WTC11 (cell line): ENCODE results near the gene S100A2. TPM values are rescaled to one million over a fixed set of nuclear protein-coding genes. Genes with fewer than 3 reads are reported as not detected.

ENCODE experiments used
- ATAC-seq: fragments of 200-7000 bp; cut with Tn5 transposase; 2 replicates; pipeline ENCODE4 v1.10.0; 2021; ENCODE audit warnings: mild to moderate bottlenecking, moderate library complexity
- CTCF ChIA-PET: fragments of 300-600 bp; sonication (Branson Sonifier 250); formaldehyde crosslinking; loops from one replicate; lab custom pipeline; 2021; ENCODE audit warnings: antibody characterized with exemption; lab: Charles Lee
- POLR2A ChIA-PET: fragments of 350-600 bp; sonication (Branson Sonifier 250); formaldehyde crosslinking; loops from one replicate; lab custom pipeline; 2021; ENCODE audit warnings: antibody characterized with exemption; lab: Charles Lee
- DNase-seq: peaks from one replicate; pipeline ENCODE4 v3.0.0; 2021; ENCODE audit warnings: low spot score
- H3K27ac Mint-ChIP-seq: 2 replicates; pipeline ENCODE4 v1.8.0; 2021; ENCODE audit warnings: mixed read lengths
- H3K27me3 Mint-ChIP-seq: 2 replicates; pipeline ENCODE4 v1.8.0; 2021; ENCODE audit warnings: low read depth, mild to moderate bottlenecking, moderate library complexity, mixed read lengths
- H3K36me3 Mint-ChIP-seq: 2 replicates; pipeline ENCODE4 v1.8.0; 2021; ENCODE audit warnings: mixed read lengths
- H3K4me1 Mint-ChIP-seq: 2 replicates; pipeline ENCODE4 v1.8.0; 2022; ENCODE audit warnings: mixed read lengths
- H3K4me3 Mint-ChIP-seq: 2 replicates; pipeline ENCODE4 v1.8.0; 2021; ENCODE audit warnings: mild to moderate bottlenecking, moderate library complexity, mixed read lengths
- H3K9me3 Mint-ChIP-seq: 2 replicates; pipeline ENCODE4 v1.8.0; 2021; ENCODE audit warnings: mixed read lengths
- ARID4B ChIP-seq: sonication (generic); formaldehyde crosslinking; IDR thresholded peaks from 2 replicates; pipeline ENCODE4 v1.8.0; 2023; ENCODE audit warnings: missing genetic modification reagents, mild to moderate bottlenecking, borderline replicate concordance
- ELF4 ChIP-seq: sonication (generic); formaldehyde crosslinking; IDR thresholded peaks from 2 replicates; pipeline ENCODE4 v1.8.1; 2022; ENCODE audit warnings: low read depth, mild to moderate bottlenecking, moderate library complexity, missing genetic modification reagents
- FOXP1 ChIP-seq: sonication (generic); formaldehyde crosslinking; IDR thresholded peaks from 2 replicates; pipeline ENCODE4 v1.8.0; 2022; ENCODE audit warnings: missing genetic modification reagents, mild to moderate bottlenecking, moderate library complexity, borderline replicate concordance
- GABPB1 ChIP-seq: sonication (generic); formaldehyde crosslinking; IDR thresholded peaks from 2 replicates; pipeline ENCODE4 v1.8.1; 2023; ENCODE audit warnings: mild to moderate bottlenecking, missing genetic modification reagents
- HMGA2 ChIP-seq: fragments of 250-450 bp; sonication (Bioruptor Pico); IDR thresholded peaks from 2 replicates; pipeline ENCODE4 v1.4.0; 2021; ENCODE audit warnings: mild to moderate bottlenecking, moderate library complexity
- NFATC4 ChIP-seq: fragments of 250-450 bp; sonication (Bioruptor Pico); IDR thresholded peaks from 2 replicates; pipeline ENCODE4 v1.9.0; 2021; ENCODE audit warnings: mild to moderate bottlenecking
- NR1H2 ChIP-seq: sonication (generic); formaldehyde crosslinking; IDR thresholded peaks from 2 replicates; pipeline ENCODE4 v1.9.0; 2021; ENCODE audit warnings: mild to moderate bottlenecking, moderate library complexity, missing genetic modification reagents
- RORB ChIP-seq: fragments of 250-450 bp; sonication (Bioruptor Pico); IDR thresholded peaks from 2 replicates; pipeline ENCODE4 v1.9.0; 2021; ENCODE audit warnings: mild to moderate bottlenecking
- TEAD4 ChIP-seq: sonication (generic); formaldehyde crosslinking; IDR thresholded peaks from 2 replicates; pipeline ENCODE4 v1.8.0; 2022; ENCODE audit warnings: mild to moderate bottlenecking, missing genetic modification reagents
- ZBTB21 ChIP-seq: sonication (generic); formaldehyde crosslinking; IDR thresholded peaks from 2 replicates; pipeline ENCODE4 v1.8.1; 2023; ENCODE audit warnings: mild to moderate bottlenecking, missing genetic modification reagents, borderline replicate concordance
- ZNF232 ChIP-seq: sonication (generic); formaldehyde crosslinking; IDR thresholded peaks from 2 replicates; pipeline ENCODE4 v1.8.0; 2022; ENCODE audit warnings: mild to moderate bottlenecking, missing genetic modification reagents
- total RNA-seq: library from RNA; stranded (reverse); gene quantifications from 3 replicates; pipeline ENCODE4 v1.2.3, GENCODE V29; 2021
- TF ChIP-seq, protein P1 (sequence below): sonication (generic); formaldehyde crosslinking; IDR thresholded peaks from 2 replicates; pipeline ENCODE4 v1.8.1; 2023; ENCODE audit warnings: mild to moderate bottlenecking, moderate library complexity, missing genetic modification reagents
- TF ChIP-seq, protein P2 (sequence below): fragments of 250-450 bp; sonication (Bioruptor Pico); IDR thresholded peaks from 2 replicates; pipeline ENCODE4 v1.8.0; 2021; ENCODE audit warnings: mild to moderate bottlenecking
- TF ChIP-seq, protein P3 (sequence below): sonication (generic); formaldehyde crosslinking; IDR thresholded peaks from 2 replicates; pipeline ENCODE4 v1.8.1; 2023; ENCODE audit warnings: mild to moderate bottlenecking, missing genetic modification reagents
- TF ChIP-seq, protein P4 (sequence below): sonication (generic); formaldehyde crosslinking; IDR thresholded peaks from 2 replicates; pipeline ENCODE4 v1.8.1; 2023; ENCODE audit warnings: mild to moderate bottlenecking, missing genetic modification reagents
- TF ChIP-seq, protein P5 (sequence below): fragments of 250-450 bp; sonication (Bioruptor Pico); IDR thresholded peaks from 2 replicates; pipeline ENCODE4 v1.9.0; 2021; ENCODE audit warnings: mild to moderate bottlenecking
- TF ChIP-seq, protein P6 (sequence below): sonication (generic); formaldehyde crosslinking; IDR thresholded peaks from 2 replicates; pipeline ENCODE4 v1.8.0; 2022; ENCODE audit warnings: missing genetic modification reagents

S100A2 gene
- total RNA-seq, 1 experiment from 2014 or later: 0.74 TPM

- H3K27ac Mint-ChIP-seq: no peak overlapping the region
- DNase-seq: no peak
- CTCF ChIA-PET: interaction anchor here (1.2 to 2.4 kb wide), 5 partner anchors 10 to 84 kb away, joined by 5 to 9 read pairs (median 6); partner anchors contain the start of genes CHTOP, S100A13 and S100A16
- H3K9me3 Mint-ChIP-seq: no peaks in the 10 kb centered on the region
- H3K27me3 Mint-ChIP-seq: 0 out of 2 replicates have a peak, but pooled peaks cover 2% of the 10 kb centered on the region
- H3K4me1 Mint-ChIP-seq: peaks cover 16% of the 10 kb centered on the region
- POLR2A ChIA-PET: no interaction called here
- TF ChIP-seq, protein P1, sequence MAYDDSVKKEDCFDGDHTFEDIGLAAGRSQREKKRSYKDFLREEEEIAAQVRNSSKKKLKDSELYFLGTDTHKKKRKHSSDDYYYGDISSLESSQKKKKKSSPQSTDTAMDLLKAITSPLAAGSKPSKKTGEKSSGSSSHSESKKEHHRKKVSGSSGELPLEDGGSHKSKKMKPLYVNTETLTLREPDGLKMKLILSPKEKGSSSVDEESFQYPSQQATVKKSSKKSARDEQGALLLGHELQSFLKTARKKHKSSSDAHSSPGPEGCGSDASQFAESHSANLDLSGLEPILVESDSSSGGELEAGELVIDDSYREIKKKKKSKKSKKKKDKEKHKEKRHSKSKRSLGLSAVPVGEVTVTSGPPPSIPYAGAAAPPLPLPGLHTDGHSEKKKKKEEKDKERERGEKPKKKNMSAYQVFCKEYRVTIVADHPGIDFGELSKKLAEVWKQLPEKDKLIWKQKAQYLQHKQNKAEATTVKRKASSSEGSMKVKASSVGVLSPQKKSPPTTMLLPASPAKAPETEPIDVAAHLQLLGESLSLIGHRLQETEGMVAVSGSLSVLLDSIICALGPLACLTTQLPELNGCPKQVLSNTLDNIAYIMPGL (CRISPR knock-in tag): no peak
- no peak overlapping the region for H3K4me3 Mint-ChIP-seq
- H3K36me3 Mint-ChIP-seq: peaks cover 3% of the 10 kb centered on the region; the same call in 1 of the 2 replicates
- ATAC-seq: no peak
Measured at GRCh38 chr1:153578490-153578889, 12.8 kb upstream of the S100A2 start.

DNA sequence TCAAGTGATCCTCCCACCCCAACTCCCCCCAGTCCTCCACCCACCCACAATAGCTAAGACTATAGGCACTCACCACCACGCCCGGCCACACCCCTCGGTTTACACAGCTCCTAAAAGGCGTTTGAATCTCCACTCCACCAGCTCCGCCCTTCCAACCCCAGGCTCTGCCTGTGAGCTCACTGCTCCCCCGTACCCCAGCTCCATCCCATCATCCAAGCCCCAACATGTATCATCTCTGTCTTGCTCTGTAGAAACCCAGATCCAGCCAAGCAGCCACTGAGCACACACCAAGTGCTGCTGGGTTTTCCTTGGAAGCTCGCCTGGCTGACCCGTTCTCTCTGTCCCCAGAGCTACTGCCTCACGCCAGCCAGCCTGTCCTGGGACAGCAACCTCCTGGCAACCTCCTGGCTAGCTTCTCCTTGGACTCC is 12.0 kb upstream of the S100A2 start:
- H3K36me3 Mint-ChIP-seq: peaks cover 3% of the 10 kb centered on the region; the same call in 1 of the 2 replicates
- peaks cover 16% of the 10 kb centered on the region for H3K4me1 Mint-ChIP-seq
- H3K27ac Mint-ChIP-seq: no peak overlapping the region
- ChIA-PET CTCF (interaction anchor here (0.6 to 2.7 kb wide), 10 partner anchors 9 to 83 kb away, joined by 3 to 30 read pairs (median 4); partner anchors contain the start of genes CHTOP, S100A1, S100A13 and S100A14), POLR2A (interaction anchor here (0.8 to 1.1 kb wide), 2 partner anchors 21 to 57 kb away, joined by 3 to 4 read pairs; no protein-coding TSS in a partner anchor)
- H3K4me3 Mint-ChIP-seq: no peak overlapping the region
- no peaks in the 10 kb centered on the region for H3K9me3 Mint-ChIP-seq
- DNase-seq (no peak), ATAC-seq (no peak)
- H3K27me3 Mint-ChIP-seq: 0 out of 2 replicates have a peak, but pooled peaks cover 2% of the 10 kb centered on the region
- TF ChIP-seq ARID4B (CRISPR knock-in tag) (no peak), ELF4 (no peak), NR1H2 (CRISPR knock-in tag) (no peak), GABPB1 (CRISPR knock-in tag) (no peak), ZNF232 (no peak), NFATC4 (no peak), RORB (CRISPR knock-in tag) (no peak), TEAD4 (CRISPR knock-in tag) (no peak), HMGA2 (CRISPR knock-in tag) (no peak), ZBTB21 (CRISPR knock-in tag) (no peak), FOXP1 (no peak)
- TF ChIP-seq, protein P2, sequence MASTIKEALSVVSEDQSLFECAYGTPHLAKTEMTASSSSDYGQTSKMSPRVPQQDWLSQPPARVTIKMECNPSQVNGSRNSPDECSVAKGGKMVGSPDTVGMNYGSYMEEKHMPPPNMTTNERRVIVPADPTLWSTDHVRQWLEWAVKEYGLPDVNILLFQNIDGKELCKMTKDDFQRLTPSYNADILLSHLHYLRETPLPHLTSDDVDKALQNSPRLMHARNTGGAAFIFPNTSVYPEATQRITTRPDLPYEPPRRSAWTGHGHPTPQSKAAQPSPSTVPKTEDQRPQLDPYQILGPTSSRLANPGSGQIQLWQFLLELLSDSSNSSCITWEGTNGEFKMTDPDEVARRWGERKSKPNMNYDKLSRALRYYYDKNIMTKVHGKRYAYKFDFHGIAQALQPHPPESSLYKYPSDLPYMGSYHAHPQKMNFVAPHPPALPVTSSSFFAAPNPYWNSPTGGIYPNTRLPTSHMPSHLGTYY: no peak
- TF ChIP-seq, protein P3, sequence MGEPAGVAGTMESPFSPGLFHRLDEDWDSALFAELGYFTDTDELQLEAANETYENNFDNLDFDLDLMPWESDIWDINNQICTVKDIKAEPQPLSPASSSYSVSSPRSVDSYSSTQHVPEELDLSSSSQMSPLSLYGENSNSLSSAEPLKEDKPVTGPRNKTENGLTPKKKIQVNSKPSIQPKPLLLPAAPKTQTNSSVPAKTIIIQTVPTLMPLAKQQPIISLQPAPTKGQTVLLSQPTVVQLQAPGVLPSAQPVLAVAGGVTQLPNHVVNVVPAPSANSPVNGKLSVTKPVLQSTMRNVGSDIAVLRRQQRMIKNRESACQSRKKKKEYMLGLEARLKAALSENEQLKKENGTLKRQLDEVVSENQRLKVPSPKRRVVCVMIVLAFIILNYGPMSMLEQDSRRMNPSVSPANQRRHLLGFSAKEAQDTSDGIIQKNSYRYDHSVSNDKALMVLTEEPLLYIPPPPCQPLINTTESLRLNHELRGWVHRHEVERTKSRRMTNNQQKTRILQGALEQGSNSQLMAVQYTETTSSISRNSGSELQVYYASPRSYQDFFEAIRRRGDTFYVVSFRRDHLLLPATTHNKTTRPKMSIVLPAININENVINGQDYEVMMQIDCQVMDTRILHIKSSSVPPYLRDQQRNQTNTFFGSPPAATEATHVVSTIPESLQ: no peak
- TF ChIP-seq, protein P4, sequence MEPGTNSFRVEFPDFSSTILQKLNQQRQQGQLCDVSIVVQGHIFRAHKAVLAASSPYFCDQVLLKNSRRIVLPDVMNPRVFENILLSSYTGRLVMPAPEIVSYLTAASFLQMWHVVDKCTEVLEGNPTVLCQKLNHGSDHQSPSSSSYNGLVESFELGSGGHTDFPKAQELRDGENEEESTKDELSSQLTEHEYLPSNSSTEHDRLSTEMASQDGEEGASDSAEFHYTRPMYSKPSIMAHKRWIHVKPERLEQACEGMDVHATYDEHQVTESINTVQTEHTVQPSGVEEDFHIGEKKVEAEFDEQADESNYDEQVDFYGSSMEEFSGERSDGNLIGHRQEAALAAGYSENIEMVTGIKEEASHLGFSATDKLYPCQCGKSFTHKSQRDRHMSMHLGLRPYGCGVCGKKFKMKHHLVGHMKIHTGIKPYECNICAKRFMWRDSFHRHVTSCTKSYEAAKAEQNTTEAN (CRISPR knock-in tag): no peak
- TF ChIP-seq, protein P5, sequence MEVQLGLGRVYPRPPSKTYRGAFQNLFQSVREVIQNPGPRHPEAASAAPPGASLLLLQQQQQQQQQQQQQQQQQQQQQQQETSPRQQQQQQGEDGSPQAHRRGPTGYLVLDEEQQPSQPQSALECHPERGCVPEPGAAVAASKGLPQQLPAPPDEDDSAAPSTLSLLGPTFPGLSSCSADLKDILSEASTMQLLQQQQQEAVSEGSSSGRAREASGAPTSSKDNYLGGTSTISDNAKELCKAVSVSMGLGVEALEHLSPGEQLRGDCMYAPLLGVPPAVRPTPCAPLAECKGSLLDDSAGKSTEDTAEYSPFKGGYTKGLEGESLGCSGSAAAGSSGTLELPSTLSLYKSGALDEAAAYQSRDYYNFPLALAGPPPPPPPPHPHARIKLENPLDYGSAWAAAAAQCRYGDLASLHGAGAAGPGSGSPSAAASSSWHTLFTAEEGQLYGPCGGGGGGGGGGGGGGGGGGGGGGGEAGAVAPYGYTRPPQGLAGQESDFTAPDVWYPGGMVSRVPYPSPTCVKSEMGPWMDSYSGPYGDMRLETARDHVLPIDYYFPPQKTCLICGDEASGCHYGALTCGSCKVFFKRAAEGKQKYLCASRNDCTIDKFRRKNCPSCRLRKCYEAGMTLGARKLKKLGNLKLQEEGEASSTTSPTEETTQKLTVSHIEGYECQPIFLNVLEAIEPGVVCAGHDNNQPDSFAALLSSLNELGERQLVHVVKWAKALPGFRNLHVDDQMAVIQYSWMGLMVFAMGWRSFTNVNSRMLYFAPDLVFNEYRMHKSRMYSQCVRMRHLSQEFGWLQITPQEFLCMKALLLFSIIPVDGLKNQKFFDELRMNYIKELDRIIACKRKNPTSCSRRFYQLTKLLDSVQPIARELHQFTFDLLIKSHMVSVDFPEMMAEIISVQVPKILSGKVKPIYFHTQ (CRISPR knock-in tag): no peak
- TF ChIP-seq, protein P6, sequence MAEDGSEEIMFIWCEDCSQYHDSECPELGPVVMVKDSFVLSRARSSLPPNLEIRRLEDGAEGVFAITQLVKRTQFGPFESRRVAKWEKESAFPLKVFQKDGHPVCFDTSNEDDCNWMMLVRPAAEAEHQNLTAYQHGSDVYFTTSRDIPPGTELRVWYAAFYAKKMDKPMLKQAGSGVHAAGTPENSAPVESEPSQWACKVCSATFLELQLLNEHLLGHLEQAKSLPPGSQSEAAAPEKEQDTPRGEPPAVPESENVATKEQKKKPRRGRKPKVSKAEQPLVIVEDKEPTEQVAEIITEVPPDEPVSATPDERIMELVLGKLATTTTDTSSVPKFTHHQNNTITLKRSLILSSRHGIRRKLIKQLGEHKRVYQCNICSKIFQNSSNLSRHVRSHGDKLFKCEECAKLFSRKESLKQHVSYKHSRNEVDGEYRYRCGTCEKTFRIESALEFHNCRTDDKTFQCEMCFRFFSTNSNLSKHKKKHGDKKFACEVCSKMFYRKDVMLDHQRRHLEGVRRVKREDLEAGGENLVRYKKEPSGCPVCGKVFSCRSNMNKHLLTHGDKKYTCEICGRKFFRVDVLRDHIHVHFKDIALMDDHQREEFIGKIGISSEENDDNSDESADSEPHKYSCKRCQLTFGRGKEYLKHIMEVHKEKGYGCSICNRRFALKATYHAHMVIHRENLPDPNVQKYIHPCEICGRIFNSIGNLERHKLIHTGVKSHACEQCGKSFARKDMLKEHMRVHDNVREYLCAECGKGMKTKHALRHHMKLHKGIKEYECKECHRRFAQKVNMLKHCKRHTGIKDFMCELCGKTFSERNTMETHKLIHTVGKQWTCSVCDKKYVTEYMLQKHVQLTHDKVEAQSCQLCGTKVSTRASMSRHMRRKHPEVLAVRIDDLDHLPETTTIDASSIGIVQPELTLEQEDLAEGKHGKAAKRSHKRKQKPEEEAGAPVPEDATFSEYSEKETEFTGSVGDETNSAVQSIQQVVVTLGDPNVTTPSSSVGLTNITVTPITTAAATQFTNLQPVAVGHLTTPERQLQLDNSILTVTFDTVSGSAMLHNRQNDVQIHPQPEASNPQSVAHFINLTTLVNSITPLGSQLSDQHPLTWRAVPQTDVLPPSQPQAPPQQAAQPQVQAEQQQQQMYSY (CRISPR knock-in tag): no peak
